ENCODE results near the gene OR2T3. TPM values are rescaled to one million over a fixed set of nuclear protein-coding genes. Genes with fewer than 3 reads are reported as not detected.
"Not testable (repeated sequence)": the region's sequence is repeated elsewhere in the genome, so short reads cannot be mapped to it uniquely, and the experiment has no call there.

Gene OR2T3, protein sequence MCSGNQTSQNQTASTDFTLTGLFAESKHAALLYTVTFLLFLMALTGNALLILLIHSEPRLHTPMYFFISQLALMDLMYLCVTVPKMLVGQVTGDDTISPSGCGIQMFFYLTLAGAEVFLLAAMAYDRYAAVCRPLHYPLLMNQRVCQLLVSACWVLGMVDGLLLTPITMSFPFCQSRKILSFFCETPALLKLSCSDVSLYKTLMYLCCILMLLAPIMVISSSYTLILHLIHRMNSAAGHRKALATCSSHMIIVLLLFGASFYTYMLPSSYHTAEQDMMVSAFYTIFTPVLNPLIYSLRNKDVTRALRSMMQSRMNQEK
- total RNA-seq, result not detected

DNA sequence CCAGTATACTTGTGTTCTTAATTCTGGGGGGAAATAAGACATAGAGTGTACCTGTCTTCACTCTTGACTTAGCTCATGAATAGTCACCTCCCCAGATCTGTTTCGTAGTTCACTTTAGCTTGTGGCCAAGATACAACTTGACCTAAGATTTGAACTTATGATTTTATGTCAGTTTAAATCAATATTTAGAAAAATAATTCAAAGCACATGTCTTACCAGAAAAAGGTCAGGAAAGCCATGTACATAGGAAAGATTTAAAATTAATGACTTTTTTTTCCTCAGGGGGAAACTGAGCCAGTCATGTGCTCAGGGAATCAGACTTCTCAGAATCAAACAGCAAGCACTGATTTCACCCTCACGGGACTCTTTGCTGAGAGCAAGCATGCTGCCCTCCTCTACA lies at the start of gene OR2T3:
OR2T3 (plus strand) TSS at position 301 of the 400 bp plus-strand sequence; CDS start at position 301, 0 bp downstream.
- not testable (repeated sequence) for H3K9me3 ChIP-seq; H3K4me3 ChIP-seq; DNase-seq (ENCODE audit: low spot score in 2 of 2); H3K27me3 ChIP-seq; H3K4me1 ChIP-seq; H3K27ac ChIP-seq; H3K36me3 ChIP-seq
- 70 to 91% methylated on average over 1 to 2 of the region's 2 CpGs for WGBS, 2 donors

DNA sequence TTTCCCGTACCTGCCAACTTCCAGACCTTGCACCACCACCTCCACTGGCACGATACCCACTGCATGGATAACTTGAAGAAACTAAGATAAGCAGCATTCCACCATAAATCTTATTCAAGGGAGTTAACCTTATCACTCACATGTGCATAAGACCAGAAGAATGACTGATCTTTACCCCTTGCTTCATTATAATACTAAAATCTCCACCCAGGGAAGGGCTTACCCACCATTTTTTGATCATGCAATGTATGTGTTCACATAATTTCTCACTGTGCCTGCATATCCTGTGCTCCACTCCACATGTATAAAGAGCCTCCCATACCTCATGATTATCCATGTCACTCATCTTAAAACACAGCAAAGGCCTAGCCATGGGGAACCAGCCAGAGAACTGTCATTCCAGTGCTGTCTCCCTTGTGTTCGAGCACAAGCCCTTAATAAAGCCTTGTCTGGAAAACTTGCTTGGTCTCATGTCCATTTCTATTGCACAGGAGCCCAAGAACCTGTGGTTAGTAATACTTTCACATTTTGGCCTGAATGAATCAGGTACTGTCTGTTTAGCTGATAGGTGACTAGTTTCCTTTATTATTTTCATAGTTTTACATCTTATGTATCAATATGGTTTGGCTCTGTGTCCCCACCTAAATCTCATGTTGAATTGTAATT lies 45.5 kb upstream of the OR2T3 start:
- not testable (repeated sequence) for DNase-seq (ENCODE audit: low spot score in 2 of 2); H3K4me3 ChIP-seq; H3K9me3 ChIP-seq; H3K27ac ChIP-seq; H3K36me3 ChIP-seq; H3K4me1 ChIP-seq; H3K27me3 ChIP-seq
- 66 to 67% methylated on average over 3 of the region's 3 CpGs for WGBS, 2 donors

DNA sequence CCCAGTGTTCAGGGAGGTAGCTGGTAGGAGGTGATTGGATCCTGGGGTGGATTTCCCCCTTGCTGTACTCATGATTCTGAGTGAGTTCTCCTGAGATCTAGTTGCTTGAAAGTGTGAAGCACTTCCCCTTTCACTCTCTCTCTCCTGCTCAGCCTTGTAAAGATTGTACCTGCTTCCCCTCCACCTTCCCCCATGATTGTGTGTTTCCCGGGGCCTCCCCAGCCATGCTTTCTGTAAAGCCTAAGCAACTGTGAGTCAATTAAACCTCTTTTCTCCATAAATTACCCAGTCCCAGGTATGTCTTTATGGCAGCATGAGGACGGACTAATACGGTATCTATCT lies 45.0 kb upstream of the OR2T3 start:
- H3K9me3 ChIP-seq; H3K4me1 ChIP-seq; H3K27me3 ChIP-seq; H3K4me3 ChIP-seq; DNase-seq (ENCODE audit: low spot score in 2 of 2); H3K27ac ChIP-seq; H3K36me3 ChIP-seq: not testable (repeated sequence)
- WGBS, 2 donors, result 72 to 75% methylated on average over 3 of the region's 3 CpGs

DNA sequence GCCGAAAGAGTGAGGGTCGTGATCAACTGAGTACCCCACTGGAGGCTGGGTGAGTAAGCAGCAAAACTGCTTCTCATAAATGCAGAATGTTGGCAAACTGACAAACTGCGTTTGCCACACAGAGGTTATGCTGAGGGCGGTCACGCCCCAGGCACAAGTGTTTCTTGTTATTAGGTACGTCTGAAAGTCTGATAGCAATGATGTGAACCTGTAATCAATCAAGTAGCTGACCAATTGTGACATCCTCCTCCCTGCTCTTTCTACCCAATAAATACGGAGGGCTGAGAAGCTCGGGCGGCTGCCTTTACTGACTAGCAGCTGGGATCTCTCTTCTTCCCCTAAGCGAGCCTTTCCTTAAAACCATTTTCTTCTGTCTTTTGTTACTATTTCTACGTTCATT lies 41.5 kb upstream of the OR2T3 start:
- H3K36me3 ChIP-seq; DNase-seq (ENCODE audit: low spot score in 2 of 2); H3K4me3 ChIP-seq; H3K27ac ChIP-seq; H3K9me3 ChIP-seq; H3K4me1 ChIP-seq; H3K27me3 ChIP-seq: not testable (repeated sequence)
- WGBS, 2 donors, result 67 to 71% methylated on average over 11 of the region's 11 CpGs

DNA sequence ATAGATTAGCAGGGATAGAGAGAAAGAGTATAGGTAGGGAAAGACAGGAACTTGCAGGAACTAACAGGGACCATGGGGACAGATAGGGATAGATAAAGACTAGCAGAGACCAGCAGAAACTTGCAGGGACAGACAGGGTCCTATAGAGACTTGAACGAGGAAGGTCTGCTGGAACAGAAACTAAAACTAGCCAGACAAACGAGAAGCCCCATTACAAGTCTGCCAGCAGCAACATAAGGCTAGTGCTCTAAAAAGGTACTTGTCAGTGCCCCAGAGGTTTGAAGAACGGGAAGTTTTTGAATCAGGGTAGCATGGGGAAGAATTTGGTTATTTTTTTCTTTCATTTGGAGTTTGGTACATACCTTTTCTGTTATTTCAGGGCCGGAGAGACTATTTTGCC lies 41.0 kb upstream of the OR2T3 start:
- H3K4me1 ChIP-seq; H3K9me3 ChIP-seq; DNase-seq (ENCODE audit: low spot score in 2 of 2); H3K27me3 ChIP-seq; H3K36me3 ChIP-seq; H3K4me3 ChIP-seq; H3K27ac ChIP-seq: not testable (repeated sequence)
- 71 to 72% methylated on average over 4 of the region's 4 CpGs for WGBS, 2 donors

DNA sequence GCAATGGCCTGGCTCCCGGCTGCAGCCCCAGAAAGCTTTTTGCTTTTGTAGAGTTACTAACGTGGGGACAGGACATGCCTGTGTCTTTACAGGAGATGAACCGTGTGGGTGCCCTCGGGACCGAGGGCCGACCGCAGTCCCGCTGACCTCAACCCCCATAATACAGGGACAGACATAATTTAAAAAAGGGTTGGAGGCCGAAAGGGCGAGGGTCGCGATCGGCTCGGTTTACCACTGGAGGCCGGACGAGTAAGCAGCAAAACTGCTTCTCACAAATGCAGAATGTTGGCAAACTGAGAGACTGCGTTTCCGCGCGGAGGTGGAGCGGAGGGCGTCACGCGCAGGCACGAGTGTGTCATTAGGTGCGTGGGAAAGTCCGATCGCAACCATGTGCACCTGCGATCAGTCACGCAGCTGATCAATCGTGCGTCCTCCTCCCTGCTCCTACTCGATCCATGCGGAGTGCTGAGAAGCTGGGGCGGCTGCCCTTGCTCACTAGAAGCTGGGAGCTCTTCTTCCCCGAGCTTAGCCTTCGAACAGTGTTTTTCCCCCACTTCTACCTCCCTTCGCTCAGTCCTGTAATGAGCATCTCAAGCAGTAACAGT lies 39.2 kb upstream of the OR2T3 start:
- H3K36me3 ChIP-seq; H3K27ac ChIP-seq; H3K27me3 ChIP-seq; H3K4me1 ChIP-seq; DNase-seq (ENCODE audit: low spot score in 2 of 2); H3K4me3 ChIP-seq; H3K9me3 ChIP-seq: not testable (repeated sequence)
- 92% methylated on average over 28 to 37 of the region's 38 CpGs for WGBS, 2 donors

DNA sequence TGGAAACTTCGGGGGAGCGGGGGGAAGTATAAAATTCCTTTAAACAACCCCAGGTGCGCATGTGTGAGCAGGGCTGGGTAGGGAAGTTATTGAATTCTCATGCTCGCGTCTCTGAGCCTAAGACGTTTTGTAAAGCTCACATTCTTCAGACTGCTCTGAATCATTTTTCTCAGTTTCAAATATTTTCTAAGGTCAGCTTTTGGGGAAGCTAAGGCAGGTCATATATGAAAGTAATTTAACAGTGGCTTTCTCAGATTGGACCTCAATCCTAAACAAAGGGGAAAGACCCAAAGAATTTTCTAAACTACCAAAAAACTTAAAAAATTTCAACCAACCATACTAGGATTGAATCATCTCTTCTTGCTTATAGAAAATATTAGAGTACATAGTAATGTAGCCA lies 38.2 kb upstream of the OR2T3 start:
- not testable (repeated sequence) for DNase-seq (ENCODE audit: low spot score in 2 of 2); H3K36me3 ChIP-seq; H3K27ac ChIP-seq; H3K4me3 ChIP-seq; H3K9me3 ChIP-seq; H3K4me1 ChIP-seq; H3K27me3 ChIP-seq
- 67 to 84% methylated on average over 6 of the region's 6 CpGs for WGBS, 2 donors

DNA sequence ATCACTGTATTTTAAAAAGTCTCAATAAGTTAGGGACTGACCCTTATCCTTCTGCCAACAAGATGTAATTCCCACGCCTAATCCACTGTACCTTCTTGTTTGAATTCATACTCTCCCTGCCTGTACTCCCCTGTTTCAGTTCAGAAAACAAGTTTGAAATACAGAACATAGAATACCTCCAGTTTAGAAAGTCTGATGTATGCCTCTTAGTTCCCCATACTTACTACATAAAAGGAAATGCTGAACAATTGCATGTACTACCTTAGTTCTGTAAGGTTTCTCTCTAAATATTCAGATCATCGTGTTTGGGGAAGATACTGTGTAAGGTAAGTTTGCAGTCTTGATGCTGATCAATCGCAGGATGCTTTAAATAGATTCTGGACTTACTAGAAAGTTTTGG lies 36.8 kb upstream of the OR2T3 start:
- H3K27ac ChIP-seq; H3K4me3 ChIP-seq; H3K9me3 ChIP-seq; H3K27me3 ChIP-seq; DNase-seq (ENCODE audit: low spot score in 2 of 2); H3K4me1 ChIP-seq; H3K36me3 ChIP-seq: not testable (repeated sequence)
- 77 to 80% methylated on average over 3 of the region's 3 CpGs for WGBS, 2 donors

DNA sequence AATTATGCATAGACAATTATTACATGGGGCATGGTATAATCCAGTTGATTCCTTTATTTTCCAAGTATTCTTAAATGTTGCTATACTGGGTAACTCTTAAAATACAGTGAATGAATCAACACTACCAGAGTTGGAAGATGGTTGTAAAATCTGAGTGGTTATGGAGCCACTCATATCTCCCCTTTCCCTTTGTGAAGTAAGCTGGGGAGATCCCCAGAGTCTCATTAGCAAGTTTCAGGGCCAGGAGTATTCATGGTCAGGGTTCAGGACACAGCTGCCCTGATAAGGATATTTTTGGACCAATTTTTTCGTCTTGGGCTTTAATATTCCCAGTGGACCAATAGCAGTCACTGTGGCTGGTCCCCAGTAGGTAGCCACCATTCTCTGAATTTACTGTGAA lies 34.5 kb upstream of the OR2T3 start:
- H3K4me1 ChIP-seq; H3K4me3 ChIP-seq; H3K9me3 ChIP-seq; H3K27ac ChIP-seq; H3K36me3 ChIP-seq; H3K27me3 ChIP-seq; DNase-seq (ENCODE audit: low spot score in 2 of 2): not testable (repeated sequence)
- WGBS, 2 donors, result 36 to 50% methylated on average over 1 of the region's 1 CpG

DNA sequence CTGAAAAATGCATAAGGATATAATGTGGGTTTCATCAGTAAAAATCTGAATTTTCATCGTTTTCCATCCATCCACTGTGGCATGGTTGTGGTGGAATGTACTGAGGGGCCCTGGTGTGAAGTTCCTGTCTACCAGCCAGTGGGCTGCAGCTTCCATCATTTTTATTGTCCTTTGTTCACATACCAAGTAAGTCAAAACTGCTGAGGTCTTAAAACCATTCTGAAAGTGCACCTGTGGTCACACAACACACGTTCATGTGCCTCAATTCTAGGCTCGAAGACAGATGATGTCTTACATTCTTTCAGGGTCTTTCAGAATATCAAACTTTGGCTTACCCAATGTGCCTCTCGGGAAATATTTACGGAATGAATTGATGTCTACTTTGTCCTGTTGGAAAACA lies 33.9 kb upstream of the OR2T3 start:
- H3K4me3 ChIP-seq; DNase-seq (ENCODE audit: low spot score in 2 of 2); H3K4me1 ChIP-seq; H3K36me3 ChIP-seq; H3K9me3 ChIP-seq; H3K27me3 ChIP-seq; H3K27ac ChIP-seq: not testable (repeated sequence)
- WGBS, 2 donors, result 69 to 70% methylated on average over 5 of the region's 5 CpGs

DNA sequence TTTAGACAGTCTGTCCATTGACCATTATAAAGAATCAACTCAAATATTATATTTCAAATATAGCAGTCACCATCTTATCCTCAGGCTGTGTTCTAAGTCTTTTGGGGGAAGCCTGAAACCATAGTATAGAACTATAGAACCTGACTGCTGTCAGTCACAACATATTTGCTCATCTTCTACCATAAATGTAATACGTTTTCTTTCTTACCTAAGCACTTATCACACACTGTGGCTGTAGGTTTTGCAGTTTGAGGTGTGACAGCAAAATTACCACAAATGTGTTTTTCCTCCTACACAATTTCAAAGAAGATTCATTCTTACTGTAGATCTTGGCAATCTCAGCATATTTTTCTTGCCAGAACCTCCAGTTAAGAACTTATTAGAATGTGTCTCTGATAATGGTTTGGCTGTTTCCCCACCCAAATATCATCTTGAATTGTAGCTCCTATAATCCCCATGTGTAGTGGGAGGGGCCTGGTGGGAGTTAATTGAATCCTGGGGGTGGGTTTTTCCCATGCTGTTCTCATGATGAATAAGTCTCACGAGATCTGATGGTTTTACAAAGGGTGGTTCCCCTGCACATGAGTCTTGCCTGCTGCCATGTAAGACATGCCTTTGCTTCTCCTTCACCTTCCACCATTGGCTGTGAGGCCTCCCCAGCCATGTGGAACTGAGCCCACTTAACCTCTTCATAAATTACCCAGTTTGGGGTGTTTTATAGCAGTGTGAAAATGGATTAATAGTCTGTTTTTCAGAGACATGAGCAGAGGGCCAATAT lies 30.5 kb upstream of the OR2T3 start:
- not testable (repeated sequence) for DNase-seq (ENCODE audit: low spot score in 2 of 2); H3K4me1 ChIP-seq; H3K36me3 ChIP-seq; H3K27ac ChIP-seq; H3K27me3 ChIP-seq; H3K4me3 ChIP-seq; H3K9me3 ChIP-seq
- WGBS, 2 donors, result 65 to 80% methylated on average over 1 of the region's 2 CpGs

DNA sequence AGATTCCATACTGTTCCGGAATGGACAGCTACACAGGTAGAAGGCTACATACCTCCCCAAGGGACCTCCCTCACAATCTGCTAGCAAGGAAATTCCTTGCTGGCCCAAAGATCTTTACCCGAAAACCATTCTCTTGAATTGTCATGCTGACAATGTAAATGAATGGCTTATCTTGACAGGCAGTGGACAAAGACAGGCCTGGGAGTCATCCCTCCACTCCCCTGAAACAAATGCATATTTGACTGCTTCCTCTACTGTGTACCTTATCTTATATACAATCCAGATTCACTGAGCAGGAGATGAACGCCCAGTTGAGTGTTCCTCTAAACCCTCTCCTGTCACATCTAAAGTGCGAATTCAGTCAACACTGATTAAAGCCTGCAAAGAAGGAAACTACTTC lies 28.5 kb upstream of the OR2T3 start:
- not testable (repeated sequence) for H3K36me3 ChIP-seq; H3K27me3 ChIP-seq; H3K4me1 ChIP-seq; H3K27ac ChIP-seq; H3K9me3 ChIP-seq; H3K4me3 ChIP-seq; DNase-seq (ENCODE audit: low spot score in 2 of 2)
- WGBS, 2 donors, result 86 to 93% methylated on average over 4 of the region's 4 CpGs

DNA sequence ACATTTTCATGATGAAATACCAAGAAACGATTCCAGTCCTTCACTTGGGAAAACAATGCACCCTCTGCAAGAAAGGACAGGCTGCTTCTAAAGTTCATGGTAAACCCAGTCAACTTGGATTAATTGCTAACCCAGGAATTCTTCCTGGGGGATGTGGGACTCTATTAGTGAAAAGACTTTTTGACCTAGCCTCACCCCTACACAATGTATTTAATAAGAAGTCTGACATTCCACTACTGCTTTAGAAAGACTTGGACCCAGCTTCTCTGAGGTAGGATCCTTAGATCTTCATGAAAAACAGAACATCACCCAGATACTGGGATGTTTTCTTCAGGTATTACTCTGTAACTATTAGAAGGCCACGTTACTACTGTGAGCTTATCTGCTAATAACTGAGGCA lies 27.8 kb upstream of the OR2T3 start, which contains the start of gene OR2T2:
OR2T2 (plus strand) TSS at position 239 of the 400 bp plus-strand sequence. CDS start 7,161 bp downstream, outside the sequence.
- not testable (repeated sequence) for H3K4me3 ChIP-seq; DNase-seq (ENCODE audit: low spot score in 2 of 2); H3K36me3 ChIP-seq; H3K4me1 ChIP-seq; H3K27ac ChIP-seq; H3K9me3 ChIP-seq; H3K27me3 ChIP-seq
- WGBS, 2 donors, result 48 to 76% methylated on average over 2 of the region's 2 CpGs

Measured in tibial nerve (tissue), 4 donors.